HG03175 (cell line): Measurements from ENCODE around the gene SND1.

ENCODE experiments used
- ATAC-seq: cut with Tn5 transposase; IDR thresholded peaks from one replicate; pipeline ENCODE4 v1.9.1; 2021; ENCODE audit warnings: mild to moderate bottlenecking, moderate library complexity; ENCODE audit not compliant: unreplicated experiment

Gene SND1

DNA sequence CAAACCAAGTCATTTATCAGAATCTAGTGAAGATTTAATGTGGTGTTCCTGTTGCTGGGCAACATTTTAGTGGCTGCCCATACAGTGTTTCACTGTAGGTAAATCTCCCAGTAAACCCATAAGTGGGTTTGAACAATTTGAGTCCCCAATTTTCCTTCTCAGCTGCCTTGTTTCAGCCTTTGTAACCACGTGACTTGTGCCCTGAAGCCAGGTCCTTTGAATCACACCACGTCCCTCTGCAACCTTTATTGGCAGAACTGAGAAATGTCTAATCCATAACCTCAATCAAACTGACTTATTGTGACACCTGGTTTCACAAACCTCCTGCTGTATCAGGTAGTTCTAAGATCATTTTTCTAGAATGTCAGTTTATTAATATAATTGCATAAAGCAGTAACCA is 30.1 kb downstream of the SND1 start:
- ATAC-seq, result no peak

GRCh38 chr7:127683776-127684681 is 32.0 kb downstream of the SND1 start:
- peak; percentile 70 for ATAC-seq

- ATAC-seq, result no peak
Observed at GRCh38 chr7:127689194-127689772, 37.3 kb downstream of the SND1 start.

GRCh38 chr7:127690337-127690736 is 38.3 kb downstream of the SND1 start:
- no peak for ATAC-seq

DNA sequence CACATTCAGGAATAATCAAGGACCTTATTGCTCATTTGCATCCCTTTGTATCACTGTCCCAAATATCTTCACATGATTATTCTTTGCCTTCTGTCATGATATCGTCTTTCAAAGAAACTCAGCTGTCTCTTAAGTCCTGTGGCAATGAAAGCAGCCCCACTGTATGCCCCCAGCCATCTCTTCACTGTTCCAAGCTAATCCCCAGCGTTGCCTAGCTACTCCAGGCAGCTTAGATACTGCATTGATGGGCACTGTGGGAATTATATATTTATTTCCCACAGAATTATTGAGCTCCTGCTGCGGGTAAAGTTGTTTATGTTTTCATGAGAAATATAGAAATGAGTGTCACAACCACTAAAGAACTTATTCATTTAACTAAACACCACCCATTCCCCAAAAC is 38.8 kb downstream of the SND1 start:
- no peak for ATAC-seq

GRCh38 chr7:127692200-127692599 is 40.2 kb downstream of the SND1 start:
- ATAC-seq, result no peak

DNA sequence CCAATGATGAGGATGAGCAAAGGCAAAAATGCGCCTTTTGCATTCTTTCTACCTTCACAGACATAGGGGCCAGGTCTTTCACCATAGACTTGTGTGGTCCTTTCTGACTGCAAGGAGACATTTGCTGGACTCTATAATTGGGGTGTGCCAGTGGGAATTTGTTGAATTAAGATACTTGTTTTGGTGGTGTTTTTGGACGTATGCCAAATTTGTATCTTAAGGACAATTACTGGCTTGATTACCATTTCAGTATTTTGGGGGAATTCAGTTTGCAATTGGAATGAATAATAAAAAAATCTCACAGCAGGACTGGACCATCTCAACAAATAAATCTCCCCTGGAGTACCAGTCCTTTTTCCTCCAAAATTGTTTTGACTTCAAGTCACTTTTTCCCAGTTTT is 47.9 kb downstream of the SND1 start:
- ATAC-seq, result no peak

DNA sequence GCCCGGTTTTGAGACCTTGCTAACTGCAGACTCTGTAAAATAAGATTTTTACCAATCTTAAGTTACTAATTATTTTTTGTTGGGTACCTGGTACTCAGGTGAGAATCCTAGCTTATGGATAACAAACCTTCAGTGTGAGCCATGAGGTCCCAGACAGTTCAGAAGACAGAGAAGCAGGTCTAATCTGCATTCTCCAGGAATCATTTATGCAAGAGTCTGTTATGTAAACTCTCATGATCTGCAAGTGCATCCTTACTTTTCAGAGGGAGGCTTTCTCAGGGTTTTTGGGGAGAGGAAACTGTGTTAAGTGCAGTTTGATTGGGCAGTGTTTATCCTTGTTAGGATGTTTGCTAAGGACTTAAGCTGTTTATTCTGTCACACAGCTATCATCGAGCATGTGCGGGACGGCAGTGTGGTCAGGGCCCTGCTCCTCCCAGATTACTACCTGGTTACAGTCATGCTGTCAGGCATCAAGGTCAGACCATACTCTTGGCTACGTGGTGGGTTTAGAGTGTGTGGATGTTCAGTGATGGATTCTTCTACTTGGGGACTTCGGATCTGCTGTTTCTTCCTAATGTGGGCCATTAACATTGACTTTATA is 50.2 kb downstream of the SND1 start:
- no peak for ATAC-seq

GRCh38 chr7:127702938-127703337 is 50.9 kb downstream of the SND1 start:
- ATAC-seq, result no peak

- ATAC-seq, result no peak
Observed at GRCh38 chr7:127704211-127704610, 52.2 kb downstream of the SND1 start.

DNA sequence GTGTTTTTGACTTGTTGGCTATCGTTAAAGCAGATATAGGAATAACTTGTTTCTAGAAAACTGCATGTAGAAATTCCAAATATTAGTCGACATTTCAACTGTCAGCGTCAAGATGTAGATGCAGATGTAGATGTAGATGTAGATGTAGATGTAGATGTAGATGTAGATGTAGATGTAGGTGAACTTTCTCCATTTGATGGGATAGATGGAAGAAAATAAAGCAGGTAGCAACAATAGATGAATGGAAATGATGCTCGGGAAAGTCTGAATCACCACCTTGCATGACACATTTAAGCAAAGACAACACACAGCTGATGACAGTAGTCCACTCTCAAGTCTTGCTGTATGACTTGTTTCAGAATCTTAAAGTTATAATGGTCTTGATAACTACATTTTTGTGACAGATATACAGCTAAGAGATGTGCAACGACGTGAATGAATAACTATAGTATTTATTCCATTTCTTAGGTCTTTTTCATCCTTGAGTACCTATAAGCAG is 53.5 kb downstream of the SND1 start:
- no peak for ATAC-seq

DNA sequence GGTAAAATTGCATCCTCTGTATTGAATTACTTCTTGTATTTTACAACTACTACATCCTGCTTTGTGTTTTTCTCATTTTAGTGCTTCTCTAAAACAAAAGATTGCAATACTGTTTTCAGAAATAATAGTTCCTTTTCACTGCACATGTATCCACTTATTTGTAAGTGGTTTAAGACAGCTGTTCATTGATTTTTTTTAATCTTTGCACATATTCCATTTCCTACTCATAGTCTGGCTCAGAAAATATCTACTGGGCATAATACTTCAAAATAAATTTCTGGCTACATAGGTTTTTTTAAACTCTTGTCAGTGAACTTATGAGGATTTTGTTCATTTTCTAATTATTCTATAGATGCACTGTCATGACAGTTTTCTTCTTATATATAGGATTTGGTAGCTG is 54.8 kb downstream of the SND1 start:
- no peak for ATAC-seq

DNA sequence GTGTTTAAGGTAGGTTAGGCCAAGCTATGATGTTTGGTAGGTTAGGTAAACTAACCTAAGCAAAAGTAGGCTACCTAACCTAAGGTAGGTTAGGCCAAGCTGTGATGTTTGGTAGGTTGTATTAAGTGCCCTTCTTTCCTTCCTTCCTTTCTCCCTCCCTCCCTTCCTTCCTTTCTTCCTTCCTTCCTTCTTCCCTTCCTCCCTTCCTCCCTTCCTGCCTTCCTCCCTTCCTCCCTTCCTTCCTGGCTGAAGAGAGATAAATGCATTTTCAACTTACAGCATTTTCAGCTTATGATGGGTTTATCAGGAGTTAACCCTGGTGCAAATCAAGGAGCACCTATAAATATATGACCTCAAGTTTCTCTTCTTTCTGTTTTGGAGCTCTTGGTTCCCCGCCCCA is 56.2 kb downstream of the SND1 start:
- ATAC-seq, result no peak

DNA sequence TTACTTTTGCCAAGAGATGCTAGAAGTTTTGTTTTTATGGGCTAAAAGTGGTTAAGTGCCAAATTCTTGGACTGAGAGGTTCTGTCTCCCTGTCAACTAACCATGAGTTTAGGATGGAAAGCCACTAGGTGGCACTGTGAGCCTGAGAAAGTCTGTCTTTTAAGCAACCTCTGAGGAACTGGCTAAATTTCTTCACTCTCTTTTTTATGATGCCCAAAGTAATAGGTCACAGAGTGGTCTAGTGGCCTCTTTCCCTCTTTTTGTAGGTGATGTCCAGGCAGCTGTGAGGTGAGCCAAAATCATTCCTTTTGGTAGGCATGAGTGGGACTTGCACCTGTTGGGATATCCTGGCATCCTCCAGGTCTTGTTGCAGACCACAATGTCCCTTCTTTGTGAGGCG is 56.8 kb downstream of the SND1 start:
- ATAC-seq, result peak; percentile 79

DNA sequence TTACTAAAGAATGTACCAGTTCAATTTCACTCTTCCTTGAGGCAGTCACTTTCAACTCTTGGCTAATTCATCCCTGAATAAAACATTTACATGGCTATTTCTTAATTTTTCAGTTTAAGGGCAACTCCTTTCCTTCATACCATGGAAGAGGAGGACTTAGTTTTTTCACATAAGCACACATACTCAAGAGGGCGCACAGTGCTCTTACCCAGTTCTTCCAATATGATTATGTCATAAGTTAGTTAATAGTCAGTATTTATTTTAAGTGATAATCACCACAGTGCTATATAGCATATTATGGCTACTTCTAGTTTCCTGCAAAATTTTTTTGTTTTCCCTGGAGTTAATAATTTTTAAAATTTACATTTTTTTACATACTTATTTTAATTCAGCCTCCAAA is 58.6 kb downstream of the SND1 start:
- no peak for ATAC-seq

- ATAC-seq, result no peak
Observed at GRCh38 chr7:127711872-127712271, 59.9 kb downstream of the SND1 start.

- ATAC-seq, result no peak
Observed at GRCh38 chr7:127713006-127713405, 61.0 kb downstream of the SND1 start.

DNA sequence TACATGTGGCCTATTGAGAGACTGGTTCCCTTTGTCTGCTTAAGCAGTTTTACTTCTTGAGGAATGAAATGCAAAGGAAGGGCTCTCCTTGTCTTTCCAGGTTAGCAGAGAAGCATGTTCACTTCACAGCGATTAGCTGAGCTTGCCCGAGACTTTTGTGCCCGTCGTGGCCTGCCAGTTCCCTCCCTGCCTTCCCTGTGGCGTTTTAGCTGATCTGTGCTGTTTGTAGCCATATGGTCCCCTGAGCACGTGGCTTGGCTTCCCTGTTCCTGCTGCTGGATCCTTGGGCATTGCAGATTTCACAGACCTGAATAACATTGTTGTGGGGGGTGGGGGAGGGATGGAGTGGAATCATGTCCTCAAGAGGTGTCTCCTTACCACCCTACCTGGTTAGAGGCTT is 61.8 kb downstream of the SND1 start:
- no peak for ATAC-seq

DNA sequence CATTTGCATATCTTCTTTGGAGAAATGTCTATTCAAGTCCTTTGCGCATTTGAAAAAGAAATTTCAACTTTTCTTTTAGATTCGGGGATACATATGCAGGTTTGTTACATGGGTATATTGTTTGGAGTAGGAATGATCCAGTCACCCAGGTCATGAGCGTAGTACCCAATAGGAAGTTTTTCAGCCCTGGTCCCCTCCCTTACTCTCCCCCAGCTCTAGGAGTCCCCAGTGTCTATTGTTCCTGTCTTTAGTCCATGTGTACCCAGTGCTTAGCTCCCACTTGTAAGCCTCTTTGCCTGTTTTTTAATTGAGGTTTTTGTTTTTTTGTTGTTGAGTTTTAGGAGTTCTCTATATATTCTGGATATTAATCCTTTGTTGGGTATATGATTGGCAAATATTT is 63.3 kb downstream of the SND1 start:
- no peak for ATAC-seq

DNA sequence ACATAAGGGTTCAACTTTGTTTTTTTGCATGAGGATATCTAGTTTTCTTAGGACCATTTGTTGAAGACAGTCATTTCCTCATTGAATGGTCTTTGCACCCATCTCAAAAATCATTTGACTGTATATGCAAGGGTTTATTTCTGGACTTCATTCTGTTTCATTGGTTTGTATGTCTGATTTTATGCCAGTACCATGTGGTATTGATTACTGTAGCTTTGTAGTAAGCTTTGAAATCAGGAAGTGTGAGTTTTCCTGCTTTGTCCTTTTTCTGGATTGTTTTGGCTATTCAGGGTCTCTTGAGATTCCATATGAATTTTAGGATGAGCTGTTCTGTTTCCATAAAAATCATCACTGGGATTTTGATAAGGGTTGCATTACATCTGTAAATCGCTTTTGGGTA is 63.9 kb downstream of the SND1 start:
- ATAC-seq, result no peak

GRCh38 chr7:127717502-127718339 is 65.7 kb downstream of the SND1 start:
- ATAC-seq, result no peak
